ENCODE results near the gene FBXL15.
A peak's percentile ranks its signal among the peaks of the same experiment; 100 is the strongest.
"Not testable (repeated sequence)": the region's sequence is repeated elsewhere in the genome, so short reads cannot be mapped to it uniquely, and the experiment has no call there.

FBXL15 gene

GRCh38 chr10:102451105-102451969 is 30.7 kb downstream of the FBXL15 start, which contains the start of gene C10orf95:
TSS of gene C10orf95 (minus strand) at chr10:102451543. CDS start at chr10:102451093, 450 bp downstream.
- no peak for DNase-seq (ENCODE audit: low read depth)
- no peak for TF ChIP-seq CTCF (conservative IDR thresholded peaks at IDR 0.05; ENCODE audit: low read depth, low read length)
- H3K4me3 ChIP-seq (ENCODE audit: low read length) = peak within 1 kb of the TSS; percentile 49

GRCh38 chr10:102452672-102453340 is 32.2 kb downstream of the FBXL15 start:
- no peak for DNase-seq (ENCODE audit: low read depth)
- no peak overlapping the region for H3K4me3 ChIP-seq (ENCODE audit: low read length)
- TF ChIP-seq CTCF (conservative IDR thresholded peaks at IDR 0.05; ENCODE audit: low read depth, low read length) = no peak

- no peak overlapping the region for H3K4me3 ChIP-seq (ENCODE audit: low read length)
- no peak for TF ChIP-seq CTCF (conservative IDR thresholded peaks at IDR 0.05; ENCODE audit: low read depth, low read length)
- no peak for DNase-seq (ENCODE audit: low read depth)
These were observed 32.9 kb downstream of the FBXL15 start for GRCh38 chr10:102453502-102453901.

- H3K4me3 ChIP-seq (ENCODE audit: low read length); DNase-seq (ENCODE audit: low read depth): not testable (repeated sequence)
These were observed 34.2 kb downstream of the FBXL15 start for GRCh38 chr10:102454662-102455487.

- peak; percentile 91 for DNase-seq (ENCODE audit: low read depth)
- H3K4me3 ChIP-seq (ENCODE audit: low read length) = no peak overlapping the region
- TF ChIP-seq CTCF (conservative IDR thresholded peaks at IDR 0.05; ENCODE audit: low read depth, low read length) = no peak
These were observed 35.3 kb downstream of the FBXL15 start for GRCh38 chr10:102455893-102456471.

GRCh38 chr10:102457591-102458150 is 37.0 kb downstream of the FBXL15 start:
- no peak overlapping the region for H3K4me3 ChIP-seq (ENCODE audit: low read length)
- DNase-seq (ENCODE audit: low read depth) = no peak
- TF ChIP-seq CTCF (conservative IDR thresholded peaks at IDR 0.05; ENCODE audit: low read depth, low read length) = no peak
